ENCODE data around the gene ACSS3. TPM values are rescaled to one million over a fixed set of nuclear protein-coding genes. Genes with fewer than 3 reads are reported as not detected.

The ACSS3 gene
- total and polyA plus RNA-seq, 2 of the 8 experiments (the other 6 are each of a cell fraction or from before 2014, with no cell fraction given), result 14.4 to 24.0 TPM

DNA sequence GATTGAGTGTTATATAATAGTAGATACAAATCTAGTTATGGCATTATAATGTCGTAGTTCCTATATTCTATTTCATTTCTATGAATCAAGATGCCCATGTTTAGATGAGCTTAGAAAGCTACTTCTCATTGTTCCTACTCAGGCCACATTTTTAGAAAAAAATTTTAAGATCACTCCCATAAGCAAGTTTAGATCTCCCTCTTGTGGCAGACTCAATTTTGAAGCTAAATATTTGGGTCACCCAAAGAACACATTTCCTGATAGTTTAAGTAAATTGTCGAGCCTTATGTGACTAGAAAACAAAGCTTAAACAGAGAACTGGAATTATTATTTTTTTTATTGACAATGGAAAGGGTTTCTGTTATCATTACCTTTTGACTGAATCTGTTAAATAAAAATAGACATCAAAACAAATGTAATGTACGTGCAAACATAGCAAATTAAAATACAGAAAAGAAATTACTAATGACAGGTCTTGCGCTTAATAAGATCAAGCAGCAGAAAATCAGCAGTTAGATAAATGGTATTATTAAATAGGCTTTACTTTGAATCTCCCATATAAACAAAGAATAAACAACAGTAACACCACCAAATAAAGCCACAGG is 180.2 kb downstream of the ACSS3 start:
- Histone ChIP-seq H3K79me1 (ENCODE audit: low read depth, low read length) (no peaks in the 10 kb centered on the region), H3K9ac (replicated peaks in 1 of 4; ENCODE audit: extremely low read depth in 1 of 4, low read depth in 3 of 4, low read length in 3 of 4) (no peak overlapping the region), H3K36me3 (ENCODE audit: control insufficient read depth in 2 of 4, insufficient read depth in 4 of 4, low read length in 3 of 4) (no peaks in the 10 kb centered on the region; a peak in 2 of 8 replicates), H3K23ac (ENCODE audit: insufficient read length) (no peak overlapping the region), H2BK120ac (replicated peaks; ENCODE audit: low read depth, low read length) (no peak overlapping the region), H3K27ac (ENCODE audit: low read depth, low read length) (no peak overlapping the region), H2BK5ac (ENCODE audit: low read depth, low read length) (no peak overlapping the region), H4K91ac (replicated peaks; ENCODE audit: insufficient read length, low read length) (no peak overlapping the region), H3K4ac (replicated peaks; ENCODE audit: insufficient read length, low read depth, low read length) (no peak overlapping the region), H2AFZ (ENCODE audit: low read length) (no peak overlapping the region), H2BK15ac (ENCODE audit: low read length) (no peak overlapping the region), H2AK5ac (ENCODE audit: low read depth, low read length) (no peak overlapping the region), H3K23me2 (ENCODE audit: low read depth, low read length) (no peaks in the 10 kb centered on the region), H3K14ac (ENCODE audit: insufficient read length) (no peak overlapping the region), H4K20me1 (replicated peaks in 1 of 2; ENCODE audit: control insufficient read depth in 1 of 2, insufficient read depth in 2 of 2, low read length in 2 of 2) (no peaks in the 10 kb centered on the region), H4K8ac (ENCODE audit: extremely low read depth, insufficient read depth, low read length) (no peak overlapping the region), H4K5ac (ENCODE audit: insufficient read length, low read depth, low read length) (no peak overlapping the region), H3K9me3 (ENCODE audit: insufficient read depth in 2 of 2, low read depth in 1 of 2, low read length in 1 of 2) (no peaks in the 10 kb centered on the region), H3K79me2 (ENCODE audit: control insufficient read depth in 1 of 2, insufficient read depth in 2 of 2, low read length in 2 of 2) (no peaks in the 10 kb centered on the region), H3K4me1 (replicated peaks in 1 of 4; ENCODE audit: control insufficient read depth in 3 of 4, insufficient read depth in 4 of 4, low read length in 3 of 4) (peaks cover 0 to 6% (median 4%) of the 10 kb centered on the region in 4 experiments; a peak in 4 of 7 replicates), H2BK12ac (ENCODE audit: low read depth, low read length) (no peak overlapping the region), H3K27me3 (replicated peaks in 1 of 4; ENCODE audit: control insufficient read depth in 3 of 4, extremely low read depth in 1 of 4, insufficient read depth in 3 of 4, low read length in 3 of 4) (no peaks in the 10 kb centered on the region), H3K4me3 (ENCODE audit: extremely low read depth in 1 of 4, insufficient read depth in 2 of 4, low read depth in 3 of 4, low read length in 4 of 4) (no peak overlapping the region), H3K18ac (ENCODE audit: extremely low read depth, low read length) (no peak overlapping the region), H3K4me2 (ENCODE audit: insufficient read depth in 1 of 2, low read depth in 2 of 2, low read length in 2 of 2) (no peak overlapping the region), H2BK20ac (ENCODE audit: low read length) (no peak overlapping the region), H3K56ac (replicated peaks; ENCODE audit: insufficient read length, low read depth, low read length) (no peak overlapping the region)
- 62% methylated on average over 4 of the region's 4 CpGs; no CpG with 5 or more reads in 1 of the 2 experiments for WGBS, 2 experiments (ENCODE audit: extremely low coverage in 1 of 2, insufficient coverage in 1 of 2, insufficient read length in 1 of 2, insufficient replicate concordance in 2 of 2, low coverage in 1 of 2, low lambda C conversion rate in 2 of 2, missing lambda C conversion rate in 1 of 2)
- POLR2A ChIA-PET (ENCODE audit: partially characterized antibody), result no interaction called here
- no peak for FAIRE-seq
- CTCF ChIA-PET (ENCODE audit: partially characterized antibody), result interaction anchor here (0.6 to 2.1 kb wide), 22 partner anchors 8 to 847 kb away, joined by 3 to 12 read pairs (median 3); no protein-coding TSS in a partner anchor
- no peak for DNase-seq (ENCODE audit: low read depth in 1 of 2, low spot score in 2 of 2)
- no peak for TF ChIP-seq CBX8 (IDR thresholded peaks at IDR 0.05; ENCODE audit: borderline replicate concordance, low read depth, low read length)
- TF ChIP-seq, protein P1, sequence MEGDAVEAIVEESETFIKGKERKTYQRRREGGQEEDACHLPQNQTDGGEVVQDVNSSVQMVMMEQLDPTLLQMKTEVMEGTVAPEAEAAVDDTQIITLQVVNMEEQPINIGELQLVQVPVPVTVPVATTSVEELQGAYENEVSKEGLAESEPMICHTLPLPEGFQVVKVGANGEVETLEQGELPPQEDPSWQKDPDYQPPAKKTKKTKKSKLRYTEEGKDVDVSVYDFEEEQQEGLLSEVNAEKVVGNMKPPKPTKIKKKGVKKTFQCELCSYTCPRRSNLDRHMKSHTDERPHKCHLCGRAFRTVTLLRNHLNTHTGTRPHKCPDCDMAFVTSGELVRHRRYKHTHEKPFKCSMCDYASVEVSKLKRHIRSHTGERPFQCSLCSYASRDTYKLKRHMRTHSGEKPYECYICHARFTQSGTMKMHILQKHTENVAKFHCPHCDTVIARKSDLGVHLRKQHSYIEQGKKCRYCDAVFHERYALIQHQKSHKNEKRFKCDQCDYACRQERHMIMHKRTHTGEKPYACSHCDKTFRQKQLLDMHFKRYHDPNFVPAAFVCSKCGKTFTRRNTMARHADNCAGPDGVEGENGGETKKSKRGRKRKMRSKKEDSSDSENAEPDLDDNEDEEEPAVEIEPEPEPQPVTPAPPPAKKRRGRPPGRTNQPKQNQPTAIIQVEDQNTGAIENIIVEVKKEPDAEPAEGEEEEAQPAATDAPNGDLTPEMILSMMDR (IDR thresholded peaks at IDR 0.05; ENCODE audit: control extremely low read depth in 1 of 3, insufficient read depth in 1 of 3, low read depth in 1 of 3, low read length in 3 of 3), result peak in 2 of 3 experiments; percentile 27 to 48; a peak in 2 of 4 replicates
- TF ChIP-seq RAD21 (IDR thresholded peaks at IDR 0.05 in 1 of 2, conservative IDR thresholded peaks at IDR 0.05 in 1 of 2; ENCODE audit: low read depth in 2 of 2, low read length in 2 of 2), result peak; percentile 79 to 81

Data from H1 (cell line).